GM12878 (cell line): ENCODE data around the gene CNTD1. TPM values are rescaled to one million over a fixed set of nuclear protein-coding genes. Genes with fewer than 3 reads are reported as not detected.

Source experiments
- BHLHE40 ChIP-seq, 2 experiments: fragments of 450-650 bp in 1 of 2; IDR thresholded peaks; 2 replicates each; pipeline ENCODE4 v1.6.1; 2011 to 2017; ENCODE audit warnings: low read depth in 2 of 2, borderline replicate concordance in 1 of 2, improper control_type of control experiment in 1 of 2, low read length in 1 of 2, mild to moderate bottlenecking in 1 of 2
- CHD2 ChIP-seq: IDR thresholded peaks from 2 replicates; pipeline ENCODE4 v1.6.1; 2011; ENCODE audit warnings: low read depth, low read length, improper control_type of control experiment, borderline replicate concordance
- DPF2 ChIP-seq: fragments of 450-650 bp; IDR thresholded peaks from 2 replicates; pipeline ENCODE4 v1.6.1; 2017; ENCODE audit warnings: mild to moderate bottlenecking
- GATAD2B ChIP-seq: fragments of 450-650 bp; conservative IDR thresholded peaks from 2 replicates; pipeline ENCODE4 v1.6.1; 2017; ENCODE audit warnings: low read depth, mild to moderate bottlenecking, moderate library complexity
- IKZF2 ChIP-seq, 2 experiments: fragments of 450-650 bp; IDR thresholded peaks; 2 replicates each; pipeline ENCODE4 v1.6.1; 2017; ENCODE audit warnings: mild to moderate bottlenecking in 2 of 2, moderate library complexity in 2 of 2
- KDM1A ChIP-seq: fragments of 200-600 bp; sonication (generic); IDR thresholded peaks from 2 replicates; pipeline ENCODE4 v1.6.1; 2016; ENCODE audit warnings: borderline replicate concordance
- MEF2B ChIP-seq: fragments of 450-650 bp; IDR thresholded peaks from 2 replicates; pipeline ENCODE4 v1.6.1; 2018; ENCODE audit warnings: mild to moderate bottlenecking, moderate library complexity; ENCODE audit not compliant: partially characterized antibody, poor library complexity, severe bottlenecking
- MTA2 ChIP-seq: fragments of 450-650 bp; IDR thresholded peaks from 2 replicates; pipeline ENCODE4 v1.6.1; 2016; ENCODE audit warnings: low read depth, mild to moderate bottlenecking, moderate library complexity
- NBN ChIP-seq: fragments of 450-650 bp; IDR thresholded peaks from 2 replicates; pipeline ENCODE4 v1.6.1; 2016
- SMC3 ChIP-seq: IDR thresholded peaks from 2 replicates; pipeline ENCODE4 v1.6.1; 2011; ENCODE audit warnings: low read length, improper control_type of control experiment, borderline replicate concordance
- SPI1 ChIP-seq: IDR thresholded peaks from 2 replicates; pipeline ENCODE4 v1.6.1; 2011; ENCODE audit warnings: low read depth, mild to moderate bottlenecking, low read length, moderate library complexity, borderline replicate concordance; ENCODE audit not compliant: insufficient read depth
- TCF12 ChIP-seq: IDR thresholded peaks from 2 replicates; pipeline ENCODE4 v1.6.1; 2011; ENCODE audit warnings: low read depth, mild to moderate bottlenecking, low read length
- ZNF24 ChIP-seq: fragments of 450-650 bp; IDR thresholded peaks from 2 replicates; pipeline ENCODE4 v1.6.1; 2017; ENCODE audit warnings: antibody characterized with exemption, mild to moderate bottlenecking
- polyA plus RNA-seq, 11 experiments: library from polyadenylated mRNA; depleted of rRNA in 4 of 11; unstranded in 6 of 11; stranded (reverse) in 5 of 11; fragments of >200 nt; fragmentation: Nextera tagmentation in 4 of 11; fragmentation: Illumina TruSeq in 1 of 11; extraction: Ambion mirVana in 4 of 11; extraction: Trizol in 1 of 11; gene quantifications; 1 replicate in 1 of 11; 2 replicates in 10 of 11; pipeline versions ENCODE4 v1.2.1 to v1.2.3, GENCODE V29; 2011 to 2016; ENCODE audit warnings: inconsistent platforms in 2 of 11, missing spikeins in 2 of 11, low read depth in 1 of 11
- total RNA-seq, 4 experiments: library from RNA; depleted of rRNA in 3 of 4; stranded (reverse); fragments of >200 nt in 3 of 4; fragmentation: Illumina TruSeq in 1 of 4; extraction: Trizol in 1 of 4; gene quantifications; 2 replicates each; pipeline versions ENCODE4 v1.2.1 to v1.2.3, GENCODE V29; 2013 to 2021
- TF ChIP-seq, protein P1 (sequence below): fragments of 450-650 bp; IDR thresholded peaks from 2 replicates; pipeline ENCODE4 v1.6.1; 2017; ENCODE audit warnings: low read depth, mild to moderate bottlenecking, moderate library complexity
- TF ChIP-seq, protein P2 (sequence below): fragments of 450-650 bp; formaldehyde crosslinking; IDR thresholded peaks from 2 replicates; pipeline ENCODE4 v1.4.0; 2020; ENCODE audit warnings: mild to moderate bottlenecking, moderate library complexity

CNTD1 gene
- total and polyA plus RNA-seq, 10 of the 15 experiments (the other 5 are each of a cell fraction or from before 2014, with no cell fraction given), result 0.06 to 1.5 (median 1.1) TPM; not detected in 4

GRCh38 chr17:42759982-42760651 is 38.5 kb upstream of the CNTD1 start (continued):
- TF ChIP-seq, protein P1, sequence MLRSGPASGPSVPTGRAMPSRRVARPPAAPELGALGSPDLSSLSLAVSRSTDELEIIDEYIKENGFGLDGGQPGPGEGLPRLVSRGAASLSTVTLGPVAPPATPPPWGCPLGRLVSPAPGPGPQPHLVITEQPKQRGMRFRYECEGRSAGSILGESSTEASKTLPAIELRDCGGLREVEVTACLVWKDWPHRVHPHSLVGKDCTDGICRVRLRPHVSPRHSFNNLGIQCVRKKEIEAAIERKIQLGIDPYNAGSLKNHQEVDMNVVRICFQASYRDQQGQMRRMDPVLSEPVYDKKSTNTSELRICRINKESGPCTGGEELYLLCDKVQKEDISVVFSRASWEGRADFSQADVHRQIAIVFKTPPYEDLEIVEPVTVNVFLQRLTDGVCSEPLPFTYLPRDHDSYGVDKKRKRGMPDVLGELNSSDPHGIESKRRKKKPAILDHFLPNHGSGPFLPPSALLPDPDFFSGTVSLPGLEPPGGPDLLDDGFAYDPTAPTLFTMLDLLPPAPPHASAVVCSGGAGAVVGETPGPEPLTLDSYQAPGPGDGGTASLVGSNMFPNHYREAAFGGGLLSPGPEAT, result peak; percentile 44; the same call in 1 of the 2 replicates
- peak; percentile 60 to 62; a peak in 2 of 4 replicates for TF ChIP-seq IKZF2 (IDR thresholded peaks at IDR 0.05)
- TF ChIP-seq BHLHE40 (IDR thresholded peaks at IDR 0.05; ENCODE audit: borderline replicate concordance in 1 of 2, low read depth in 2 of 2, low read length in 1 of 2), result peak; percentile 30 to 60; a peak in 1 of 4 replicates
- TF ChIP-seq MTA2, result peak; percentile 32; the same call in 1 of the 2 replicates
- peak; percentile 81 for TF ChIP-seq SPI1
- peak; percentile 53; the same call in 1 of the 2 replicates for TF ChIP-seq DPF2
- TF ChIP-seq KDM1A, result no peak
- no peak for TF ChIP-seq MEF2B
- no peak for TF ChIP-seq SMC3
- TF ChIP-seq, protein P2, sequence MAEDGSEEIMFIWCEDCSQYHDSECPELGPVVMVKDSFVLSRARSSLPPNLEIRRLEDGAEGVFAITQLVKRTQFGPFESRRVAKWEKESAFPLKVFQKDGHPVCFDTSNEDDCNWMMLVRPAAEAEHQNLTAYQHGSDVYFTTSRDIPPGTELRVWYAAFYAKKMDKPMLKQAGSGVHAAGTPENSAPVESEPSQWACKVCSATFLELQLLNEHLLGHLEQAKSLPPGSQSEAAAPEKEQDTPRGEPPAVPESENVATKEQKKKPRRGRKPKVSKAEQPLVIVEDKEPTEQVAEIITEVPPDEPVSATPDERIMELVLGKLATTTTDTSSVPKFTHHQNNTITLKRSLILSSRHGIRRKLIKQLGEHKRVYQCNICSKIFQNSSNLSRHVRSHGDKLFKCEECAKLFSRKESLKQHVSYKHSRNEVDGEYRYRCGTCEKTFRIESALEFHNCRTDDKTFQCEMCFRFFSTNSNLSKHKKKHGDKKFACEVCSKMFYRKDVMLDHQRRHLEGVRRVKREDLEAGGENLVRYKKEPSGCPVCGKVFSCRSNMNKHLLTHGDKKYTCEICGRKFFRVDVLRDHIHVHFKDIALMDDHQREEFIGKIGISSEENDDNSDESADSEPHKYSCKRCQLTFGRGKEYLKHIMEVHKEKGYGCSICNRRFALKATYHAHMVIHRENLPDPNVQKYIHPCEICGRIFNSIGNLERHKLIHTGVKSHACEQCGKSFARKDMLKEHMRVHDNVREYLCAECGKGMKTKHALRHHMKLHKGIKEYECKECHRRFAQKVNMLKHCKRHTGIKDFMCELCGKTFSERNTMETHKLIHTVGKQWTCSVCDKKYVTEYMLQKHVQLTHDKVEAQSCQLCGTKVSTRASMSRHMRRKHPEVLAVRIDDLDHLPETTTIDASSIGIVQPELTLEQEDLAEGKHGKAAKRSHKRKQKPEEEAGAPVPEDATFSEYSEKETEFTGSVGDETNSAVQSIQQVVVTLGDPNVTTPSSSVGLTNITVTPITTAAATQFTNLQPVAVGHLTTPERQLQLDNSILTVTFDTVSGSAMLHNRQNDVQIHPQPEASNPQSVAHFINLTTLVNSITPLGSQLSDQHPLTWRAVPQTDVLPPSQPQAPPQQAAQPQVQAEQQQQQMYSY, result no peak
- TF ChIP-seq ZNF24, result no peak
- 0 out of 2 replicates have a peak, but pooled peaks have one; percentile 31 for TF ChIP-seq CHD2
- 0 out of 2 replicates have a peak, but pooled peaks have one; percentile 56 for TF ChIP-seq NBN
- TF ChIP-seq TCF12, result 0 out of 2 replicates have a peak, but pooled peaks have one; percentile 35
- TF ChIP-seq GATAD2B, result 0 out of 2 replicates have a peak, but pooled peaks have one; percentile 18
- TF ChIP-seq, all 136 proteins: peak for 18
